Measurements from ENCODE around the gene RSAD2.

DNA sequence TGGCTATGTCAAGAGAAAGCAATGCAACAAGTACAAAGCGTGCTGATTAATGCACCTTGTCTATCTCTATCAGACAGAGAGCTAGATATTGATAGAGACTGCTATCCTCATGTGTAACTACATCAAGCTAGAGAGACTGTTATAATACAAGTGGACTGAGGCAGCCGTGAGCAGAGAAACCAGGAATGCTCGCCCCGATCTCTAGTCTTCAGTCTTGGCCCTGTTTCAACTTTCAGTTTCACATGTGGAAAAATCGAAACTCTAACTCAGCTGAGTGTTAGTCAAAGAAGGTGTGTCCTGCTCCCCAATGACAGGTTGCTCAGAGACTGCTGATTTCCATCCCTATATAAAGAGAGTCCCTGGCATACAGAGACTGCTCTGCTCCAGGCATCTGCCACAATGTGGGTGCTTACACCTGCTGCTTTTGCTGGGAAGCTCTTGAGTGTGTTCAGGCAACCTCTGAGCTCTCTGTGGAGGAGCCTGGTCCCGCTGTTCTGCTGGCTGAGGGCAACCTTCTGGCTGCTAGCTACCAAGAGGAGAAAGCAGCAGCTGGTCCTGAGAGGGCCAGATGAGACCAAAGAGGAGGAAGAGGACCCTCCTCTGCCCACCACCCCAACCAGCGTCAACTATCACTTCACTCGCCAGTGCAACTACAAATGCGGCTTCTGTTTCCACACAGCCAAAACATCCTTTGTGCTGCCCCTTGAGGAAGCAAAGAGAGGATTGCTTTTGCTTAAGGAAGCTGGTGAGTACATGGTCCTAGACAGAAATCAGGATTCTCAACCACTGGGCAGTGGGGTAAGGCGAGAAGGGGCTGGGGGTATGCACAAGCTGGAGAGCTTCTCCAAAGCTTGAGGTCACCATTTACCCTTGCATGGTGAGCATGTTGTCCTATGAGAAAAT, at the start of gene RSAD2:
- TF ChIP-seq, protein P1, sequence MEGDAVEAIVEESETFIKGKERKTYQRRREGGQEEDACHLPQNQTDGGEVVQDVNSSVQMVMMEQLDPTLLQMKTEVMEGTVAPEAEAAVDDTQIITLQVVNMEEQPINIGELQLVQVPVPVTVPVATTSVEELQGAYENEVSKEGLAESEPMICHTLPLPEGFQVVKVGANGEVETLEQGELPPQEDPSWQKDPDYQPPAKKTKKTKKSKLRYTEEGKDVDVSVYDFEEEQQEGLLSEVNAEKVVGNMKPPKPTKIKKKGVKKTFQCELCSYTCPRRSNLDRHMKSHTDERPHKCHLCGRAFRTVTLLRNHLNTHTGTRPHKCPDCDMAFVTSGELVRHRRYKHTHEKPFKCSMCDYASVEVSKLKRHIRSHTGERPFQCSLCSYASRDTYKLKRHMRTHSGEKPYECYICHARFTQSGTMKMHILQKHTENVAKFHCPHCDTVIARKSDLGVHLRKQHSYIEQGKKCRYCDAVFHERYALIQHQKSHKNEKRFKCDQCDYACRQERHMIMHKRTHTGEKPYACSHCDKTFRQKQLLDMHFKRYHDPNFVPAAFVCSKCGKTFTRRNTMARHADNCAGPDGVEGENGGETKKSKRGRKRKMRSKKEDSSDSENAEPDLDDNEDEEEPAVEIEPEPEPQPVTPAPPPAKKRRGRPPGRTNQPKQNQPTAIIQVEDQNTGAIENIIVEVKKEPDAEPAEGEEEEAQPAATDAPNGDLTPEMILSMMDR (conservative IDR thresholded peaks at IDR 0.05; ENCODE audit: low read depth in 2 of 2), result no peak
- TF ChIP-seq STAT1 (IDR thresholded peaks at IDR 0.05; ENCODE audit: unreplicated experiment), result no peak
- TF ChIP-seq POLR2AphosphoS5 (IDR thresholded peaks at IDR 0.05; ENCODE audit: low read depth), result no peak
- TF ChIP-seq CREB1 (CRISPR knock-in tag; IDR thresholded peaks at IDR 0.05; ENCODE audit: low read depth), result no peak
- TF ChIP-seq EZH2phosphoT487 (IDR thresholded peaks at IDR 0.05; ENCODE audit: unreplicated experiment), result no peak
- TF ChIP-seq EZH2 (IDR thresholded peaks at IDR 0.05; ENCODE audit: low read depth, unreplicated experiment), result no peak
- no peak for TF ChIP-seq ZNF114 (CRISPR knock-in tag; IDR thresholded peaks at IDR 0.05)
- no peak for TF ChIP-seq REST (IDR thresholded peaks at IDR 0.05; ENCODE audit: unreplicated experiment)
- TF ChIP-seq, protein P2, sequence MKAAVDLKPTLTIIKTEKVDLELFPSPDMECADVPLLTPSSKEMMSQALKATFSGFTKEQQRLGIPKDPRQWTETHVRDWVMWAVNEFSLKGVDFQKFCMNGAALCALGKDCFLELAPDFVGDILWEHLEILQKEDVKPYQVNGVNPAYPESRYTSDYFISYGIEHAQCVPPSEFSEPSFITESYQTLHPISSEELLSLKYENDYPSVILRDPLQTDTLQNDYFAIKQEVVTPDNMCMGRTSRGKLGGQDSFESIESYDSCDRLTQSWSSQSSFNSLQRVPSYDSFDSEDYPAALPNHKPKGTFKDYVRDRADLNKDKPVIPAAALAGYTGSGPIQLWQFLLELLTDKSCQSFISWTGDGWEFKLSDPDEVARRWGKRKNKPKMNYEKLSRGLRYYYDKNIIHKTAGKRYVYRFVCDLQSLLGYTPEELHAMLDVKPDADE (IDR thresholded peaks at IDR 0.05), result no peak
- TF ChIP-seq JUNB (IDR thresholded peaks at IDR 0.05; ENCODE audit: unreplicated experiment), result no peak
- TF ChIP-seq ZNF462 (CRISPR knock-in tag; IDR thresholded peaks at IDR 0.05), result no peak
- TF ChIP-seq NANOG (IDR thresholded peaks at IDR 0.05; ENCODE audit: borderline replicate concordance), result no peak
